ENCODE measurements around the gene CYTH1.

DNA sequence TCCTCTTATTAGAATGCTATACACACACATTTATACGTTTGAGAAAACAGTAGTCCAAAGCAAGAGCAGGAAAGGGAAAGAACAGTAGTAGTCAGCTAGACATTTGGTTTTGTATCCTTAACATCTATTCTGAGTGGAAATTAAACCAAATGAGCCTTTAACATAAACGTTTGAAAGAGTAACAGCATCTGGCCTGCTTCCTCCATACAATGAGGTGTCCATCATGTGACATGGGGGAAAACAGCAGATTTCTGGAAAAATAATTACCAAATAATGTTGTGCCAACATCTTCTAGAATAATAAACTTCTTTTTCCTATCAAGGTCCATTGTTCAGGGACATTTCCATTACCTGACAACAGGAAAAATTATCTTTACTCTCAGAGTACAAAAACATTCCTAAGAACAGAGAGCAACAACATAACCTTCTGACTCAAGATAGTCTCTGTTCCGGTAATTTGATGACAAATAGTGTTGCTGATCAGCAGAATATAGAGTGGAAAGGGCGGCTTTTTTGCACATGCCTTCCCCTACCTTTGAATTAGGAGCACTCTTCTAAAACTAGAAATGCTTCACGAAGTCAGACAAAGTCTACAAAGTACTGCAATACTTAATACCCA lies 20.2 kb downstream of the CYTH1 start:
- TF ChIP-seq, protein P1, sequence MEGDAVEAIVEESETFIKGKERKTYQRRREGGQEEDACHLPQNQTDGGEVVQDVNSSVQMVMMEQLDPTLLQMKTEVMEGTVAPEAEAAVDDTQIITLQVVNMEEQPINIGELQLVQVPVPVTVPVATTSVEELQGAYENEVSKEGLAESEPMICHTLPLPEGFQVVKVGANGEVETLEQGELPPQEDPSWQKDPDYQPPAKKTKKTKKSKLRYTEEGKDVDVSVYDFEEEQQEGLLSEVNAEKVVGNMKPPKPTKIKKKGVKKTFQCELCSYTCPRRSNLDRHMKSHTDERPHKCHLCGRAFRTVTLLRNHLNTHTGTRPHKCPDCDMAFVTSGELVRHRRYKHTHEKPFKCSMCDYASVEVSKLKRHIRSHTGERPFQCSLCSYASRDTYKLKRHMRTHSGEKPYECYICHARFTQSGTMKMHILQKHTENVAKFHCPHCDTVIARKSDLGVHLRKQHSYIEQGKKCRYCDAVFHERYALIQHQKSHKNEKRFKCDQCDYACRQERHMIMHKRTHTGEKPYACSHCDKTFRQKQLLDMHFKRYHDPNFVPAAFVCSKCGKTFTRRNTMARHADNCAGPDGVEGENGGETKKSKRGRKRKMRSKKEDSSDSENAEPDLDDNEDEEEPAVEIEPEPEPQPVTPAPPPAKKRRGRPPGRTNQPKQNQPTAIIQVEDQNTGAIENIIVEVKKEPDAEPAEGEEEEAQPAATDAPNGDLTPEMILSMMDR (IDR thresholded peaks at IDR 0.05): no peak
- no peak for TF ChIP-seq POLR2A (IDR thresholded peaks at IDR 0.05)

All from adrenal gland (tissue), 5 donors.